ENCODE measurements around the gene ATP11A.

The ATP11A gene

GRCh38 chr13:112760435-112760834, 70.6 kb downstream of the ATP11A start:
- DNase-seq (ENCODE audit: low read depth): no peak

DNA sequence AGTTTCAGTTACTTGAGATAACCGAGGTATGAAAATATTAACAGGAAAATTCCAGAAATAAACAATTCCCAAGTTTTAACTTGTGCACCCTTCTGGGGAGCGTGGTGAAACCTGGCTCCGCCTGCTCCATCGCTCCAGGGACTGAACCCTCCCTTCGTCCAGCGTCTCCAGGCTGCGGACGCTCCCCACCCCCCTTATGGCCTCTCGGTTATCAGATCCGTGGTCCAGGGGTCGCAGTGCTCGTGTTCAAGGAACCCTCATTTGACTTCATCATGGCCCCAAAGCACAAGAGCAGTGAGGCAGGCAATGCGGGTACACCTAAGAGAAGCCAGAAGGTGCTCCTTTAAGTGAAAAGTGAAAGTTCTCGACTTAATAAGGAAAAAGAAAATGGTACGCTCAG, 71.1 kb downstream of the ATP11A start:
- no peak for DNase-seq (ENCODE audit: low read depth)

DNA sequence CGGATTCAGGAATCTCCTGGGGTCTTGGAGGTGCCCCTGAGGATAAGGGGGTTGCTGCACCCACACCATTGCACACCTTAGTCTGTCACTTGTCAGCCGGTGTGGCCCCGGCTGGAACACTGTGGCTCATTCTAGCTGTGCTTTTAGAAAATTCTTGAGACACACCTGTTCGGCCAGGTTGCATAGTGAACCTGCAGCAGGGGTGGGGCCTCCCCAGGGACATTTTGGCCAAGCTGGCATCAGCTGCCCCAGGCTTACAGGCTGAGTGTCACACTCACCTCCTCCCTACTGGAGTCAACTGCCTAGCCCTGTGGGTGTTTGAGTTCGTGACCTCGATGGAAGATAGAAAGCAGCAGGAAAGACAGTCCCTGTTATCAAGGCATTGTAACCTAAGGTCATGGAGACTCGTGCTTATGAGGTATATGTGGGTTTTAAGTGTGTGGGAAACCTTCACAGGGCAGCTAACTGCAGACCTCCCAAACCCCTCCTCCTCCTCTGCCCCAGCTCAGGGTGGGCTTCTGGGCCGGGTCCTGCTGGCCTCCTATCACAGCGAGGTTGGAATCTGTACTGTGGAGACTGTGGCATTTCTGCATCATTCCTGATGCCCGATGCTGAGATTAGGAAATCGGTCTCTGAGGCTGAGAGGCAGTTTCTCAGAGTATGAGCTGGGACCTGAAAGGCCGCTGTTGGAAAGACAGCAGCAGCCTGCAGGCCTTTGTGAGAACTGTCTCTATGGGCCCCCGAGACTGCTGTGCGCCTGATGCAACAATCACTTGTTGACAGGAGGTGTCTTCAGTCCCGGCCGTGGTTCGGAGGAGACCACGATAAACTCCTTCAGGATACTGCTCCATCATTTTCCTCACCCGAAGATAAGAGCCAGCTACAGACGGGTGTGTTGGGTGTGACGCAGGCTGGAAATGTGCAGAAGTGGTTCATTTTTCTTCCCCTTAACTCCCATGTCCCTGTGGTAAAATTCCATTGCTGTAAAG, 72.2 kb downstream of the ATP11A start:
- no peak for DNase-seq (ENCODE audit: low read depth)

GRCh38 chr13:112762690-112763080, 72.8 kb downstream of the ATP11A start:
- no peak for DNase-seq (ENCODE audit: low read depth)

GRCh38 chr13:112764028-112764427, 74.2 kb downstream of the ATP11A start:
- DNase-seq (ENCODE audit: low read depth): no peak

- no peak for DNase-seq (ENCODE audit: low read depth)
Observed at GRCh38 chr13:112764864-112765561, 75.2 kb downstream of the ATP11A start.

- DNase-seq (ENCODE audit: low read depth): no peak
Observed at GRCh38 chr13:112765731-112766130, 75.9 kb downstream of the ATP11A start.

DNA sequence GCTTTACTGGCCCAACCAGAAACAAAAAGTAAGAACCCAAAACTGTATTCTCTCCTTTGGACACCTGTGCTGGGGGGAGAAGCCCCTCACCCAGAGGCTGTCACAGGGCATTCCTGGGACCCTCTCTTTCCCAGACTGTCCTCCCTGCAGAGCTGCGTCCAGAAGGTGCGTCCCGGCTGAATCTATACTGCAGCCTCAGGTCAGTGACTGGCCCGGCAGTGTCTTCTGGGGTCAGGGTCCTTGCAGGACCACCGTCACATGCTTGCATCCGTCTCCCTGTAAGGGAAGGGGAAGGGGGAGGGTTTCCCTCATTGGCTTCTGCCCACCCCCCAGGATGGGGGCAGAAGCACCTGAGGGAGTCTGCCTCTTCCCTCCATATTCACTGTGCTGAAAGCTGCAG, 76.5 kb downstream of the ATP11A start:
- no peak for DNase-seq (ENCODE audit: low read depth)

DNA sequence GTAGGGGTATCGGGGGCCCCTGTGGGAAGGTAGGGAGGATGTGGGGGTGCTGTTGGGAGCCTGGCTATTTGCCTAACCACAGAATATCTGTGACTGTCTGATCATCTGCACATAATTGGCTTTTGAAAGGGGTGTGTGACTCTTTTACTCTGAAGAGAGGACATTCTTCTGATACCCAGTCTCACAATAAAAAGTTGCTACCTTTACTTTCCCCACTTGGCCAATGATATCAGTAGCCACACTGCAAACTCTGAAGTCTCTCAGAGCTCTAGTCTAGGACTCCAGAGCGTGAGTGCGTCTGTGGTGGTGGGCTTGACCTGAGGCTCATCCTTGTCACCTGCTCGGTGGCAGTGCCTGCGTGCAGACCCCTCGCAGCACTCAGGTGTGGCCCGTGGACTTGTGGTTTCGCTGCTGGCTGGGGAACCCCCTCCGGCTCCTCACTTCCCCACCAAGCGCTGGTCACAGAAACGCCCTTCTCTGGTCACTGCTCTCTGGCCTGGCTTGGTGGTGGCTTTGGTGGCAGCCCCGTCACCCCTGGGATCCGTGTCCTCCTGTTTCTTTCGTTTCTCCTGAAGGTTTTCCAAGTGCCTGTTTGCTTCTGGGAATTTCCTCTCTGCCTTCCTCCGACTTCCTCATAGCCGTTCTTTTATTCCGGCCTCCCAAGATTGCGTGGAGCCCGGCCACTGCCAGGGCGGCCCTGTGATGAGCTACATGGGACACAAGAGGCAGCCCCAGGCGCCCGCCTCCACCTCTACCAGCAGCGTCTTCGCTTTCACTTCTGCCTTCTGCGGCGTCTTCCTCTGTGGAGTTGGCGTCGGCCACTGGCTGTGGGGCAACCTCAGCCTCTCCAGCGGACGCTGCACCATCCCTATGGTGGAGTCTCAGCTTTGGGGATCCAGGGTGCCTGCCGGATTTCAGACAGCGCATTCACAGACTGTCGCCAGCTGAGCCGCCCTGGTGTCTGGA, 78.0 kb downstream of the ATP11A start:
- no peak for DNase-seq (ENCODE audit: low read depth)

DNA sequence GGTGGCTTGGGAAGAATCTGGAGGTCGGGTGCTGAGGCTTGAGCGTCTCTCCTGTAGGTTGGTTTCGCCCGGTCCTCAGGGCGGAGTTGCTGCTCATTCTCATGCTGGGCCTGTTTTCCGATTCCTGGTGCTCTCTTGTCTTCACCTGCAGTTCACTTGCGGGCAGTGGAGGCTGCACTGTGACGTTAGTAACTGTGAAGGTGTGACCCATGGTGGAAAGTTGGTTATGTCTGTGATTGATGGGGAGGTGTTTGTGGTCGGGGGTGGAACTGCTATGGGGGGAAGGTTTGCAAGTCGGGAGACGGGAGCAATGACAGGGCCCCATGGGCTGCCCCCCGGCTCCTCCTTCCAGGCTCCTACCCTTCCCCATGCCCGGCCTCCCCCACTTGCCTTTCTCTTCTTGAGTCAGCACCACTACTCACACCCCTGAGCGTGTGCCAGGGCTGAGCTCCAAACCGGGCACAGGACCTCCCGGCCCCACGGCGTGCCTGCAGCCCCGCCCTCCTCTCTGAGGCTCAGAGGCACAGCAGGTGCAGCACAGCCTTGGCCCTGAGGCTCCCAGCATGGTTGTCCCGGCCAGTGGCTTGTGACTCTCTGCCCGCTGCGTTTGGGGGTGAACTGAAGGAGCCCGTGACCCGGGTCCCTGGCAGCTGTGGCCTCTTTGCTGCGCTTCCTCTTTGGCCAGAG, 79.1 kb downstream of the ATP11A start:
- no peak for DNase-seq (ENCODE audit: low read depth)

- no peak for DNase-seq (ENCODE audit: low read depth)
Observed at GRCh38 chr13:112769615-112770014, 79.8 kb downstream of the ATP11A start.

DNA sequence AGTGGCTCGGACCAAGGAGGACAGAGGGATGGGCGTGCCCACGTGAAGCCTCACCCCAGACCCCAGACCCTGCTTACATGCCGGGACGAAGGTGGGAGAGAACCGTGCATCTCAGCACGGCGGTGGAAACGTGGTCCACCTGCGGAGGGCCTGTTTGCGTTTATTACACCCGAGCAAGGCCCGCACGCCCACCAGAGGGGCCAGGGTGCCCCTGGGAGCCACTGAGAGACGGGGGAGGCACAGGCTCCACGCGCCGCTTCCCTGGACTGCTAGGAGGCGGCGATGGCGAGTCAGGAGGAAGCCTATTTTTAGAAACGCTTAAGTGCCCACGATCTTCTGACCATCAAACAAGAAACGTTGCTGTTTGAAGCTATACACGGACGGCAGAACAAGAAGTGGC, 80.7 kb downstream of the ATP11A start:
- DNase-seq (ENCODE audit: low read depth): no peak

DNA sequence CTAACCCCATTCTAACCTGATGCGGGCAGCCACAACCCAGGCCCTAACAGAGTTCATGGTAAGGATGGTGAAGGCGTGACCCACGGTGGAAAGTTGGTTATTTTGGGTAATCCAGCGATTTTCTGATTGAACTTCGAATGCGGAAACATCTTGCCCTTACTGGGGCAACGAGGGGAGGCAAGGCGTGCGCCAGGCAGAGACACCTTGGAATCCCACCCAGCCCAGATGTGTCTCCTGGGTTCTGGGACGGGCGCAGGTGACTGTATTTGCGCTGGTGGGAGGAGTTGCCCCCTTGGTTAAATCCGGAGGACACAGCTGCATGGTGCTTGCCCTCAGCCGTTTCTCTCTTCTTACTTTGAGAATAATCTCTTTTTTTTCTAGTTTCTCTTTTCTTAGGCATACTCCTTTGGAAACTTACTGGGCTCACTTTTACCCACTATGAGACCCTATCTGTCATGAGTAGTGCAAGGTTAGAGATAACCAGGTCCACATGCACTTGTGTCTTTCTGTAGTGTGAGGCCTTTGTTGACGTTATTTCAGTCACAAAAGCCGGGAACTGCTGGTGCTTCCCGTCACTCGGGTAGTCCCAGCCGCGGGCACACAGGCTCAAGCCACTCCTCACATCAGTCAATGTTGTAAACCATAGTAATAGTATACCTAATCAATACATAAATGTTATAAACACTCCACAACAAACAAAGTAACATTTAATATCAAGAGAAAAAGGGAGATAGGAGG, 81.5 kb downstream of the ATP11A start:
- no peak for DNase-seq (ENCODE audit: low read depth)

GRCh38 chr13:112771877-112772538, 82.2 kb downstream of the ATP11A start:
- DNase-seq (ENCODE audit: low read depth): no peak

- DNase-seq (ENCODE audit: low read depth): no peak
Observed at GRCh38 chr13:112772539-112772909, 82.7 kb downstream of the ATP11A start.

DNA sequence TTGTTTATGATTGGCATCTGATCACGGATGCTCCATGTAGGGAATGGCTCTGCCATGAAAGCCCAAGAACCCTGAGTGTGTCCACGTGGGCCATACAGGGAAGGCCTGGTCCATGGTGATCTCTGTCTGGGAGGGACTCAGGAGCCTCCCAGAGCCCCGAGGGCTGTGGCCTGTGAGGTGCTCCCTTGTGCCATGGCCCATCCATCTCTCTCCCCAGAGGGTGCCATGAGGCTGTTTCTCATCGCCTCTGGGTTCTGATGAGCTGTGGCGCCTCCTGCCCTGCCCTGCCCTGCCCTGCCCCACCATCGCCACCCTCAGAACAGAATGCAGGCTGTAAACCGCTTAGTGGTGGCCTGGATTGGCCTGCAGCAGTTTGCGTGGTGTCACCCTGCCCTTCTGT, 83.1 kb downstream of the ATP11A start:
- no peak for DNase-seq (ENCODE audit: low read depth)

- no peak for DNase-seq (ENCODE audit: low read depth)
Observed at GRCh38 chr13:112773601-112774447, 84.0 kb downstream of the ATP11A start.

- DNase-seq (ENCODE audit: low read depth): no peak
Observed at GRCh38 chr13:112774448-112774792, 84.6 kb downstream of the ATP11A start.

- DNase-seq (ENCODE audit: low read depth): no peak
Observed at GRCh38 chr13:112774829-112775565, 85.2 kb downstream of the ATP11A start.

Measured in fibroblast of the conjunctiva (primary cell).